ENCODE results near the gene SNX13. TPM values are rescaled to one million over a fixed set of nuclear protein-coding genes. Genes with fewer than 3 reads are reported as not detected.

Gene SNX13
- total RNA-seq, 1 experiment from 2014 or later, result 29.0 TPM

GRCh38 chr7:17878627-17879026 is 61.7 kb downstream of the SNX13 start:
- Histone ChIP-seq H3K18ac (ENCODE audit: insufficient read length, low read depth, low read length) (no peak overlapping the region), H3K79me1 (ENCODE audit: insufficient read depth, low read depth, low read length, poor library complexity, severe bottlenecking) (no peaks in the 10 kb centered on the region), H2BK20ac (ENCODE audit: low read depth, low read length, poor library complexity, severe bottlenecking) (no peak overlapping the region), H4K5ac (ENCODE audit: insufficient read length, low read depth, low read length) (no peak overlapping the region), H3K4ac (ENCODE audit: low read depth, low read length) (no peak overlapping the region), H2BK120ac (ENCODE audit: low read depth, low read length, poor library complexity, severe bottlenecking) (no peak overlapping the region), H2AFZ (ENCODE audit: low read length) (no peak overlapping the region), H4K20me1 (ENCODE audit: control insufficient read depth, insufficient read depth, insufficient read length) (no peaks in the 10 kb centered on the region), H3K56ac (ENCODE audit: insufficient read length, low read depth, low read length) (no peak overlapping the region), H3K9me3 (ENCODE audit: control insufficient read depth, low read depth, low read length) (no peaks in the 10 kb centered on the region), H4K91ac (ENCODE audit: insufficient read length, low read depth, low read length) (no peak overlapping the region), H3K4me2 (ENCODE audit: insufficient read depth, insufficient read length, low read length) (peak overlapping the region; percentile 35), H3K14ac (ENCODE audit: insufficient read depth, low read length) (no peak overlapping the region), H3T11ph (ENCODE audit: low read length) (no peak overlapping the region), H3K27me3 (ENCODE audit: insufficient read depth, low read length) (no peaks in the 10 kb centered on the region), H3K23me2 (ENCODE audit: insufficient read length, low read depth, low read length, poor library complexity, severe bottlenecking) (no peaks in the 10 kb centered on the region), H2BK5ac (ENCODE audit: insufficient read length, low read length) (no peak overlapping the region), H3K23ac (ENCODE audit: insufficient read length, low read depth, low read length) (no peak overlapping the region), H3K27ac (ENCODE audit: insufficient read length, low read depth, low read length) (no peak overlapping the region), H2BK12ac (ENCODE audit: insufficient read length, low read depth, low read length) (no peak overlapping the region), H3K4me1 (ENCODE audit: insufficient read depth, low read length) (peaks cover 4% of the 10 kb centered on the region; the same call in 1 of the 2 replicates), H4K8ac (replicated peaks; ENCODE audit: insufficient read length, low read depth, low read length) (no peak overlapping the region), H3K79me2 (ENCODE audit: insufficient read depth, low read length) (no peaks in the 10 kb centered on the region), H3K9ac (ENCODE audit: extremely low read depth, insufficient read length, low read length) (no peak overlapping the region), H2BK15ac (ENCODE audit: low read depth, low read length) (no peak overlapping the region), H2AK5ac (ENCODE audit: insufficient read length, low read length) (no peak overlapping the region)
- no peak for TF ChIP-seq CTCF (conservative IDR thresholded peaks at IDR 0.05)
- Mint-ChIP-seq H3K4me1 (peaks cover 39 to 61% of the 10 kb centered on the region in 2 experiments), H3K27me3 (ENCODE audit: low read depth) (no peaks in the 10 kb centered on the region), H3K9me3 (no peaks in the 10 kb centered on the region), H3K36me3 (ENCODE audit: insufficient read depth in 1 of 3, low read depth in 3 of 3) (peaks cover 0 to 5% (median 0%) of the 10 kb centered on the region in 3 experiments; a peak in 2 of 7 replicates), H3K4me3 (peak overlapping the region in 1 of 2 experiments; percentile 10; a peak in 1 of 5 replicates), H3K27ac (peak overlapping the region in 2 of 3 experiments; percentile 11 to 45; a peak in 3 of 7 replicates)
- no peak for DNase-seq
- no CpG with 5 or more reads among the region's 1 CpG for WGBS (ENCODE audit: extremely low coverage, insufficient read length, low lambda C conversion rate)
